Spinal cord (tissue), 10 donors: ENCODE measurements around the gene ZNF318. TPM values are rescaled to one million over a fixed set of nuclear protein-coding genes. Genes with fewer than 3 reads are reported as not detected.
"Not testable (repeated sequence)": the region's sequence is repeated elsewhere in the genome, so short reads cannot be mapped to it uniquely, and the experiment has no call there.

Experiments
- DNase-seq, 6 donors: peaks; one replicate each; pipeline versions ENCODE4 v3.0.0 to v3.0.0-alpha.2; 2013 to 2015; ENCODE audit warnings: low spot score in 6 of 6, low read depth in 4 of 6
- H3K27ac ChIP-seq: one replicate; pipeline ENCODE4 v1.5.1; 2013; ENCODE audit warnings: low read depth, low read length, control low read depth
- H3K27me3 ChIP-seq: one replicate; pipeline ENCODE4 v1.6.1; 2013; ENCODE audit warnings: low read length; ENCODE audit not compliant: control insufficient read depth, insufficient read depth
- H3K36me3 ChIP-seq: one replicate; pipeline ENCODE4 v1.6.1; 2013; ENCODE audit warnings: low read length; ENCODE audit not compliant: control insufficient read depth, insufficient read depth
- H3K4me1 ChIP-seq: one replicate; pipeline ENCODE4 v1.6.1; 2013; ENCODE audit warnings: low read length; ENCODE audit not compliant: control insufficient read depth, insufficient read depth
- H3K4me3 ChIP-seq: one replicate; pipeline ENCODE4 v1.5.1; 2013; ENCODE audit warnings: low read depth, low read length, control low read depth
- H3K9me3 ChIP-seq: one replicate; pipeline ENCODE4 v1.6.1; 2013; ENCODE audit warnings: low read length; ENCODE audit not compliant: control insufficient read depth, insufficient read depth
- WGBS: methylation state at CpG from one replicate; pipeline ENCODE4 v1.1.5; 2013; ENCODE audit warnings: missing lambda C conversion rate; ENCODE audit not compliant: insufficient coverage; 5-methylcytosine and 5-hydroxymethylcytosine counted together
- polyA plus RNA-seq, 2 donors: library from polyadenylated mRNA; unstranded; fragments of 120-200 nt; gene quantifications; one replicate each; pipeline ENCODE4 v1.2.1, GENCODE V29; 2013; ENCODE audit not compliant: insufficient read length in 2 of 2
- total RNA-seq, 2 donors: library from RNA; depleted of rRNA in 1 of 2; stranded (reverse); fragments of 120-200 nt in 1 of 2; fragments of >200 nt in 1 of 2; gene quantifications; one replicate each; pipeline versions ENCODE4 v1.2.3 to v1.2.4, GENCODE V29; 2013 to 2014
- donor health status: healthy.

Gene ZNF318
- total and polyA plus RNA-seq, 4 donors = 17.7 to 29.2 (median 23.6) TPM

DNA sequence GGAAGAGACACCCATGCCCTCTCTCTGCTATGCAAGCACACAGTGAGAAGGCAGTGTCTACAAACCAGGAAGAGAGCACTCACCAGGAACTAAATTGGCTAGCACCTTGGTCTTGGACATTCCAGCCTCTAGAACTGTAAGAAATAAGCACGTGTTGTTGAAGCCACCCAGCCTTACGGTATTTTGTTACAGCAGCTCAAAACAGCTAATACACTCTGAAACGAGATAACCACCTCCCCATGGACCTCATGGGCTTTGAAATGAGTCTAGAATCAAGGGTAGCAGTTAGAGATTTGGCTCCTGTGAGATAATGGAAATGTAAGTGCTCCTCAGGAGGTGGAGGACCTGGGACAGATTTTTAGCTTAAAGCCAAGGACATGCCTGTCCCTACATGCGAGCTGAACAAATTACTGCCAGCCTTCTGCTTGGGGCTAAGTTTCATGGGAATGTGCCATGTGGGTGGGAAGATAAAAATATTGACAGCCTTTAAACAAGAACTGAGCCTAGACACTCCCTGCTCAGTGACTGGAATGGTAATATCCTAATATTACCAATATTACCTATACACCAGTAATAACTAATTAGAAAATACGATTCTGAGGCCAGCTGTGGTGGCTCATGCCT lies 3.9 kb upstream of the ZNF318 start:
- WGBS = 71% methylated on average over 1 of the region's 5 CpGs
- DNase-seq = no peak
- peaks cover 9% of the 10 kb centered on the region for H3K4me1 ChIP-seq
- H3K27ac ChIP-seq = no peak overlapping the region
- no peak overlapping the region for H3K4me3 ChIP-seq
- H3K36me3 ChIP-seq = no peaks in the 10 kb centered on the region
- H3K9me3 ChIP-seq = no peaks in the 10 kb centered on the region
- H3K27me3 ChIP-seq = no peaks in the 10 kb centered on the region

GRCh38 chr6:43370003-43370580 lies 645 bp upstream of the ZNF318 start:
- not testable (repeated sequence) for H3K36me3 ChIP-seq, H3K9me3 ChIP-seq, H3K27me3 ChIP-seq, DNase-seq
- 93% methylated on average over 3 of the region's 16 CpGs for WGBS
- peak overlapping the region; percentile 93 for H3K27ac ChIP-seq
- H3K4me1 ChIP-seq = peaks cover 17% of the 10 kb centered on the region
- H3K4me3 ChIP-seq = peak overlapping the region; percentile 63

- peak overlapping the region; percentile 81 for H3K4me3 ChIP-seq
- peaks cover 17% of the 10 kb centered on the region for H3K4me1 ChIP-seq
- 0% methylated on average over 67 of the region's 71 CpGs for WGBS
- peak in 4 of 6 donors; percentile 7 to 73 (median 47) for DNase-seq
- H3K9me3 ChIP-seq = no peaks in the 10 kb centered on the region
- no peaks in the 10 kb centered on the region for H3K27me3 ChIP-seq
- H3K27ac ChIP-seq = peak overlapping the region; percentile 75
- H3K36me3 ChIP-seq = peaks cover 16% of the 10 kb centered on the region
These were observed 937 bp downstream of the ZNF318 start for GRCh38 chr6:43368259-43369160.

DNA sequence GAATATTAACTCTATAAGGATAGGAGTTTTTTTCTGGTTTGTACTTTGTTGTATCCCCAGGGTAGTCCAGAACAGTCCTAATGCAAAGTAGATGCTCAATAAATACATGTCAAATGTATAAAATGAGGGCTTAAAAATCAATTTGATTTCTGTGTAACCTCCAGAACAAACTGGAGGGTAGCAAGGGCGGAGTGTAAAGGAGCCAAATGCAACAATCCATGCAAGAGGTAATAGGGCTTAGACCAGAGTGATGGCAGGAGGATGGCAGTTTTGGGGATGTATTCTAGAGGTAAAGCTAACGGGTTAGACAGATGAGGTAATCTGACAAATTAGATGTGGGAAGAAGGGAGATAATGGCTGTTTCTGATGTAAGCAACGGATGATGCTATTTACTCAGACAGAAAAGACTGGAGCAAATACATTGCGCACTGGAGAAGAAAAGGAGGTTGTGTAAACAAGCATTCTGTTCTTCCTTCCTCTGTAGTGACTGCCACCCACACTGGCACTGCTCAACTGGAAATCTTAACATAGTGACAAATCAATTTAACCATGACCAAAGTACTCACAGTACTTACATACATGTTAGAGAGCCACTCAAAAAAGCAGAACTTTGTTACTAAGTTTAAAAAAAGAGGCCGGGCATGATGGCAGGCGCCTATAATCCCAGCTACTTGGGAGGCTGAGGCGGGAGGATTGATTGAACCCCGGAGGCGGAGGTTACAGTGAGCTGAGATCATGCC lies 2.0 kb downstream of the ZNF318 start:
- WGBS = 70% methylated on average over 3 of the region's 9 CpGs
- peaks cover 23% of the 10 kb centered on the region for H3K36me3 ChIP-seq
- no peaks in the 10 kb centered on the region for H3K9me3 ChIP-seq
- no peaks in the 10 kb centered on the region for H3K27me3 ChIP-seq
- H3K27ac ChIP-seq = no peak overlapping the region
- no peak for DNase-seq
- peak overlapping the region; percentile 81 for H3K4me3 ChIP-seq
- H3K4me1 ChIP-seq = peaks cover 17% of the 10 kb centered on the region

DNA sequence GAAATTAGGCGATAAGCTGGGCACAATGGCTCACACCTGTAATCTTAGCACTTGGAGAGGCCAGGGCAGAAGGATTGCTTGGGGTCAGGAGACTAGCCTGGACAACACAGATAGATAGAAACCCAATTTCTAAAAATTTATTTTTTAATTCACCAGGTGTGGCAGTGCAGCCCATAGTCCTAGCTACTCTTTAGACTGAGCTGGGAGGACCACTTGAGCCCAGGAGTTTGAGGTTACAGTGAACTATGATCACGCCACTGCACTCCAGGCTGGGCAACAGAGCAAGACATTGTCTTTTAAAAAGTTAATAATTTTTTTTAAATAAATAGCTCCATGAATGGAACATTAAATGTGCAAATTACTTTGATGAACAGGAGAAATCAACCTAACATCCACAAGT lies 8.2 kb downstream of the ZNF318 start:
- Histone ChIP-seq H3K4me3 (no peak overlapping the region), H3K27ac (no peak overlapping the region), H3K9me3 (no peaks in the 10 kb centered on the region), H3K4me1 (no peaks in the 10 kb centered on the region), H3K36me3 (peaks cover 35% of the 10 kb centered on the region), H3K27me3 (no peaks in the 10 kb centered on the region)
- DNase-seq = no peak
- WGBS = no CpG with 5 or more reads among the region's 2 CpGs

DNA sequence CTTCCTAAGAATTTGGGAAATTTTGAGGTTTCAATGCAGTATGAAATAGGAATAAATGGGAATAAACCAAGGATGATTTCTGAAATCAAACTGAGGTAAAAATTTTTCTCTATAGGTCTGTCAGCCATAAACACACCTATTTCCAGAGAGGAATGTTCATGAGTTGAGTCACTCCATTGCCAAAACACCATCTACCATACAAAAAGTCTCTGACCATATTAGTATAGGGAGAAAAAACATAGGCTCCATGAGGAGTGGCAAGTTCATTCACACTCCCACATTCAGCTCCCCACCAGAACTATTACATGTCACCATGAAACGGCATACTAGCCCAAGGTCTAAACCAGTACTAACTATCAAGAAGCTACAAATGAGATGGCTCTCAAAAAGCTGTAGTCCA lies 9.6 kb downstream of the ZNF318 start:
- peaks cover 44% of the 10 kb centered on the region for H3K36me3 ChIP-seq
- DNase-seq = no peak
- H3K27ac ChIP-seq = no peak overlapping the region
- no peaks in the 10 kb centered on the region for H3K9me3 ChIP-seq
- 100% methylated on average over 1 of the region's 1 CpG for WGBS
- H3K4me3 ChIP-seq = no peak overlapping the region
- H3K4me1 ChIP-seq = no peaks in the 10 kb centered on the region
- no peaks in the 10 kb centered on the region for H3K27me3 ChIP-seq

GRCh38 chr6:43359381-43359780 lies 10.1 kb downstream of the ZNF318 start:
- peaks cover 48% of the 10 kb centered on the region for H3K36me3 ChIP-seq
- H3K27me3 ChIP-seq = no peaks in the 10 kb centered on the region
- no peaks in the 10 kb centered on the region for H3K9me3 ChIP-seq
- no peaks in the 10 kb centered on the region for H3K4me1 ChIP-seq
- H3K27ac ChIP-seq = no peak overlapping the region
- no peak for DNase-seq
- no peak overlapping the region for H3K4me3 ChIP-seq

GRCh38 chr6:43355862-43356590 lies 13.4 kb downstream of the ZNF318 start:
- Histone ChIP-seq H3K27me3 (no peaks in the 10 kb centered on the region), H3K36me3 (peaks cover 35% of the 10 kb centered on the region), H3K27ac (no peak overlapping the region), H3K9me3 (no peaks in the 10 kb centered on the region), H3K4me1 (no peaks in the 10 kb centered on the region), H3K4me3 (no peak overlapping the region)
- DNase-seq = no peak
- no CpG with 5 or more reads among the region's 2 CpGs for WGBS

DNA sequence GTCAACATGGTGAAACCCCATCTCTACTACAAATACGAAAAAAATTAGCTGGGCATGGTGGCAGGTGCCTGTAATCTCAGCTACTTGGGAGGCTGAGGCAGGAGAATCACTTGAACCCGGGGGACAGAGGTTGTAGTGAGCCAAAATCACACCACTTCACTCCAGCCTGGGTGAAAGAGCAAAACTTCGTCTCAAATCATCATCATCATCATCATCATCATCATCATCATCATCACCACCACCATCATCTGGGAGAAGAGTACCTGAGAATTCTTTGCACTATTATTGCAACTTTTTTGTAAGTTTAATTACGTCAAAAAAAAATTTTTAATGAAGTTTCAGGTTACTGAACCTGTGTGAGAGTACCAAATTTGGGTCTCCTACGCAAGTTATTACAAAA lies 17.5 kb downstream of the ZNF318 start:
- peaks cover 49% of the 10 kb centered on the region for H3K36me3 ChIP-seq
- H3K27ac ChIP-seq, DNase-seq, H3K4me3 ChIP-seq, H3K27me3 ChIP-seq, H3K9me3 ChIP-seq, H3K4me1 ChIP-seq: not testable (repeated sequence)
- 100% methylated on average over 1 of the region's 5 CpGs for WGBS
